Thyroid gland (tissue), 4 donors: Measurements from ENCODE around the gene ZNF438.

Experiments
- CTCF ChIP-seq, 6 experiments: fragments of 200-600 bp in 3 of 6; fragments of 450-650 bp in 3 of 6; sonication (generic) in 3 of 6; IDR thresholded peaks; one replicate each; pipeline ENCODE4 v1.5.1; 2016 to 2019; ENCODE audit warnings: antibody characterized with exemption in 6 of 6, mild to moderate bottlenecking in 2 of 6, inconsistent platforms in 1 of 6, moderate library complexity in 1 of 6
- POLR2A ChIP-seq, 2 donors: fragments of 450-650 bp; IDR thresholded peaks; one replicate each; pipeline ENCODE4 v1.6.1; 2017; ENCODE audit warnings: antibody characterized with exemption in 2 of 2, mild to moderate bottlenecking in 2 of 2, moderate library complexity in 1 of 2

GRCh38 chr10:30842185-30842584 lies 189.5 kb downstream of the ZNF438 start:
- TF ChIP-seq POLR2A (IDR thresholded peaks at IDR 0.05) (no peak), CTCF (IDR thresholded peaks at IDR 0.05) (no peak)
